Vagina (tissue), 2 donors: ENCODE measurements around the gene CHCHD1. TPM values are rescaled to one million over a fixed set of nuclear protein-coding genes. Genes with fewer than 3 reads are reported as not detected.

Source experiments
- DNase-seq, 2 donors: peaks; one replicate each; pipeline ENCODE4 v3.0.0-alpha.2; 2017; ENCODE audit errors: extremely low spot score in 2 of 2
- H3K27ac ChIP-seq: fragments of 200-600 bp; sonication (generic); one replicate; pipeline ENCODE4 v1.5.1; 2019
- H3K27me3 ChIP-seq: fragments of 200-600 bp; sonication (generic); one replicate; pipeline ENCODE4 v1.5.1; 2019
- H3K36me3 ChIP-seq, 2 donors: fragments of 200-600 bp; sonication (generic); one replicate each; pipeline ENCODE4 v1.5.1; 2017 to 2019
- H3K4me1 ChIP-seq: fragments of 200-600 bp; sonication (generic); one replicate; pipeline ENCODE4 v1.5.1; 2019
- H3K4me3 ChIP-seq, 2 donors: fragments of 200-600 bp; sonication (generic); 1 replicate in 1 of 2; 2 replicates in 1 of 2; pipeline ENCODE4 v1.5.1; 2016 to 2019
- H3K9me3 ChIP-seq: fragments of 200-600 bp; sonication (generic); one replicate; pipeline ENCODE4 v1.5.1; 2019
- POLR2A ChIP-seq, 2 donors: fragments of 450-650 bp; IDR thresholded peaks; one replicate each; pipeline ENCODE4 v1.6.1; 2017; ENCODE audit warnings: antibody characterized with exemption in 2 of 2, mild to moderate bottlenecking in 2 of 2, moderate library complexity in 2 of 2
- POLR2AphosphoS5 ChIP-seq, 2 donors: sonication (generic); formaldehyde crosslinking; IDR thresholded peaks; one replicate each; pipeline ENCODE4 v1.9.0; 2017; ENCODE audit warnings: antibody characterized with exemption in 2 of 2, mild to moderate bottlenecking in 2 of 2, low read depth in 1 of 2; ENCODE audit not compliant: insufficient read depth in 1 of 2
- intact Hi-C: fragments of 100-400 bp; cut with DNase I; formaldehyde crosslinking; loops from one replicate; pipeline ENCODE4 v1.15.1; 2023
- total RNA-seq: library from RNA; depleted of rRNA; stranded (reverse); fragments of >200 nt; gene quantifications from one replicate; pipeline ENCODE4 v1.2.3, GENCODE V29; 2016
- TF ChIP-seq, protein P1 (sequence below), 3 experiments: fragments of 450-650 bp in 2 of 3; fragments of 200-600 bp in 1 of 3; sonication (generic) in 1 of 3; IDR thresholded peaks; one replicate each; pipeline ENCODE4 v1.5.1; 2017 to 2019; ENCODE audit warnings: antibody characterized with exemption in 3 of 3, mild to moderate bottlenecking in 2 of 3, moderate library complexity in 2 of 3

The CHCHD1 gene
- total RNA-seq, 1 donor from 2014 or later = 19.6 TPM

GRCh38 chr10:73816917-73817729 is 35.3 kb downstream of the CHCHD1 start:
- H3K27ac ChIP-seq = no peak overlapping the region
- no peaks in the 10 kb centered on the region for H3K9me3 ChIP-seq
- peaks cover 45% of the 10 kb centered on the region for H3K4me1 ChIP-seq
- peaks cover 4 to 20% of the 10 kb centered on the region in 2 donors for H3K36me3 ChIP-seq
- H3K27me3 ChIP-seq = no peaks in the 10 kb centered on the region
- intact Hi-C loops = no loop called here
- no peak for TF ChIP-seq POLR2A (IDR thresholded peaks at IDR 0.05)
- no peak for TF ChIP-seq POLR2AphosphoS5 (IDR thresholded peaks at IDR 0.05; ENCODE audit: insufficient read depth in 1 of 2, low read depth in 1 of 2)
- TF ChIP-seq, protein P1, sequence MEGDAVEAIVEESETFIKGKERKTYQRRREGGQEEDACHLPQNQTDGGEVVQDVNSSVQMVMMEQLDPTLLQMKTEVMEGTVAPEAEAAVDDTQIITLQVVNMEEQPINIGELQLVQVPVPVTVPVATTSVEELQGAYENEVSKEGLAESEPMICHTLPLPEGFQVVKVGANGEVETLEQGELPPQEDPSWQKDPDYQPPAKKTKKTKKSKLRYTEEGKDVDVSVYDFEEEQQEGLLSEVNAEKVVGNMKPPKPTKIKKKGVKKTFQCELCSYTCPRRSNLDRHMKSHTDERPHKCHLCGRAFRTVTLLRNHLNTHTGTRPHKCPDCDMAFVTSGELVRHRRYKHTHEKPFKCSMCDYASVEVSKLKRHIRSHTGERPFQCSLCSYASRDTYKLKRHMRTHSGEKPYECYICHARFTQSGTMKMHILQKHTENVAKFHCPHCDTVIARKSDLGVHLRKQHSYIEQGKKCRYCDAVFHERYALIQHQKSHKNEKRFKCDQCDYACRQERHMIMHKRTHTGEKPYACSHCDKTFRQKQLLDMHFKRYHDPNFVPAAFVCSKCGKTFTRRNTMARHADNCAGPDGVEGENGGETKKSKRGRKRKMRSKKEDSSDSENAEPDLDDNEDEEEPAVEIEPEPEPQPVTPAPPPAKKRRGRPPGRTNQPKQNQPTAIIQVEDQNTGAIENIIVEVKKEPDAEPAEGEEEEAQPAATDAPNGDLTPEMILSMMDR (IDR thresholded peaks at IDR 0.05) = no peak
- no peak overlapping the region for H3K4me3 ChIP-seq
- DNase-seq = no peak

GRCh38 chr10:73817826-73818225 is 36.0 kb downstream of the CHCHD1 start:
- no peak for TF ChIP-seq POLR2AphosphoS5 (IDR thresholded peaks at IDR 0.05; ENCODE audit: insufficient read depth in 1 of 2, low read depth in 1 of 2)
- no peak for TF ChIP-seq POLR2A (IDR thresholded peaks at IDR 0.05)
- TF ChIP-seq, protein P1 (IDR thresholded peaks at IDR 0.05) = no peak
- Histone ChIP-seq H3K4me1 (peaks cover 38% of the 10 kb centered on the region), H3K9me3 (no peaks in the 10 kb centered on the region), H3K27me3 (no peaks in the 10 kb centered on the region), H3K36me3 (peaks cover 4 to 20% of the 10 kb centered on the region in 2 donors), H3K4me3 (no peak overlapping the region), H3K27ac (no peak overlapping the region)
- no peak for DNase-seq
- intact Hi-C loops = no loop called here

- Histone ChIP-seq H3K27me3 (no peaks in the 10 kb centered on the region), H3K27ac (no peak overlapping the region), H3K9me3 (no peaks in the 10 kb centered on the region), H3K4me3 (no peak overlapping the region), H3K36me3 (peaks cover 4 to 26% of the 10 kb centered on the region in 2 donors), H3K4me1 (peaks cover 36% of the 10 kb centered on the region)
- no peak for TF ChIP-seq POLR2A (IDR thresholded peaks at IDR 0.05)
- TF ChIP-seq POLR2AphosphoS5 (IDR thresholded peaks at IDR 0.05; ENCODE audit: insufficient read depth in 1 of 2, low read depth in 1 of 2) = no peak
- TF ChIP-seq, protein P1 (IDR thresholded peaks at IDR 0.05) = no peak
- intact Hi-C loops = no loop called here
- DNase-seq = no peak
These were observed 36.6 kb downstream of the CHCHD1 start for GRCh38 chr10:73818402-73818801.

DNA sequence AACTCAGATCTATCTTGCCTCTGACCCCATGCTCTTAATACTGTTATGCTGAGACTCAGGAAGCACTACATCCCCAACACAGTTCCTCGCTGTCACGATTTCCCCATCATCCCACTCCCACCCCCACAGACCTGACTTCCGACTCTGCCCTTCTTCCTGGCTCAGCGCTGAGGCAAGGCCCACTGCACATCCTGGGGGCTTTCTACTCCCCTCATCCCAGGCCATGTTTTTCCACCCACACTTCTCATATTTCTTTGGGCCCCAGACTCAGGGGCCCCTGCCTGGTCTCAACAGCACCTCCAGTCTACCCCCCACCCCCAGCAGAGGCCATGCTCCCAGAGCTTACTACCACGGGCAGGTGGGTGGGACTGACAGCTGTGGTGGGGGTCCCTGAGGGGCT is 37.2 kb downstream of the CHCHD1 start:
- H3K36me3 ChIP-seq = peaks cover 4 to 29% of the 10 kb centered on the region in 2 donors
- DNase-seq = no peak
- no peaks in the 10 kb centered on the region for H3K27me3 ChIP-seq
- H3K4me3 ChIP-seq = no peak overlapping the region
- no peaks in the 10 kb centered on the region for H3K9me3 ChIP-seq
- peaks cover 36% of the 10 kb centered on the region for H3K4me1 ChIP-seq
- peak overlapping the region; percentile 11 for H3K27ac ChIP-seq
- no peak for TF ChIP-seq POLR2AphosphoS5 (IDR thresholded peaks at IDR 0.05; ENCODE audit: insufficient read depth in 1 of 2, low read depth in 1 of 2)
- no peak for TF ChIP-seq POLR2A (IDR thresholded peaks at IDR 0.05)
- intact Hi-C loops = no loop called here

DNA sequence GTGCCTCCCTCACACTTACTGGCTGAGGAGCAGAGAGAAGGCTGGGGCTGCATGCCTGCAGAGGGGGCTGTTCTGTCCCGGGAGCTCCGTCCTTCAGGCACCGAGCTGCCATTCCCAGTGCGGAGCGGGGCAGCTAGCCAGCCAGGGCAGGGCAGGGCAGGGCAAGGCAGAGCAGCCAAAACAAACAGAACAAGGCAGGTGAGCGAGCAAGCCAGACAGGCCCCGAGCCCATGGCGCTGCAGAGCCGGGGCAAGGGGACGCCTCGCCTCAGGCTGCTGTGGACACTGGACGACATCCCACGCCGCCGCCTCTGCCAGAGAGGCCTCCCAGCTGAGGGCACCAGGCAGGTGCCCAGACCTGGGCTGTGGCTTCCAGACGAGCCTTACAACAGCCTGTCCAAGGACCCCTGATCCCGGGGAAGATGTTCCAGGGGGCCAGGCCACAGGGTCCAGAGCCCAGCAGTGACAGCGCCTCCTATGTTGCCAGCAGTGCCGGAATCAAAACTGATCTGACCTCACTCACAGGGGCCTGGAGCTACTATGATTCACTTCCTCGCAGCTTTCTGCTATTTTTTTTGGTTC is 37.8 kb downstream of the CHCHD1 start:
- Histone ChIP-seq H3K27ac (peak overlapping the region; percentile 11), H3K4me1 (peaks cover 36% of the 10 kb centered on the region), H3K9me3 (no peaks in the 10 kb centered on the region), H3K36me3 (peaks cover 4 to 25% of the 10 kb centered on the region in 2 donors), H3K4me3 (no peak overlapping the region), H3K27me3 (no peaks in the 10 kb centered on the region)
- intact Hi-C loops = no loop called here
- no peak for TF ChIP-seq POLR2AphosphoS5 (IDR thresholded peaks at IDR 0.05; ENCODE audit: insufficient read depth in 1 of 2, low read depth in 1 of 2)
- TF ChIP-seq POLR2A (IDR thresholded peaks at IDR 0.05) = no peak
- TF ChIP-seq, protein P1 (IDR thresholded peaks at IDR 0.05) = no peak
- no peak for DNase-seq
